Osteoblast (primary cell): ENCODE data around the gene DNAH6. TPM values are rescaled to one million over a fixed set of nuclear protein-coding genes. Genes with fewer than 3 reads are reported as not detected.

Source experiments
- DNase-seq: peaks from one replicate; pipeline ENCODE4 v3.0.0; 2011; ENCODE audit warnings: low spot score, mixed read lengths; ENCODE audit not compliant: insufficient read length; ENCODE audit errors: missing footprints
- H2AFZ ChIP-seq: 2 replicates; pipeline ENCODE4 v1.6.0; 2011; ENCODE audit warnings: mild to moderate bottlenecking, low read length
- H3K27ac ChIP-seq: 2 replicates; pipeline ENCODE4 v1.5.1; 2011; ENCODE audit warnings: mild to moderate bottlenecking, low read depth, low read length, moderate library complexity
- H3K27me3 ChIP-seq: 2 replicates; pipeline ENCODE4 v1.6.0; 2012; ENCODE audit warnings: mild to moderate bottlenecking, control low read depth, inconsistent platforms, low read length, moderate library complexity; ENCODE audit not compliant: insufficient read depth
- H3K36me3 ChIP-seq: 2 replicates; pipeline ENCODE4 v1.5.1; 2011; ENCODE audit warnings: mild to moderate bottlenecking, low read length, control low read depth, moderate library complexity; ENCODE audit not compliant: insufficient read depth
- H3K4me1 ChIP-seq: 2 replicates; pipeline ENCODE4 v1.5.1; 2011; ENCODE audit warnings: mild to moderate bottlenecking, low read length, control low read depth, moderate library complexity; ENCODE audit not compliant: insufficient read depth
- H3K4me2 ChIP-seq: 2 replicates; pipeline ENCODE4 v1.6.0; 2011; ENCODE audit warnings: mild to moderate bottlenecking, low read length; ENCODE audit not compliant: insufficient read depth
- H3K4me3 ChIP-seq: fragments of 200-600 bp; sonication (generic); 3 replicates; pipeline ENCODE4 v1.5.1; 2012; ENCODE audit warnings: mild to moderate bottlenecking, low read length, inconsistent platforms; ENCODE audit not compliant: insufficient read depth
- H3K79me2 ChIP-seq: 2 replicates; pipeline ENCODE4 v1.6.0; 2012; ENCODE audit warnings: mild to moderate bottlenecking, low read length, control low read depth, inconsistent platforms; ENCODE audit not compliant: insufficient read depth
- H3K9me3 ChIP-seq: 2 replicates; pipeline ENCODE4 v1.5.1; 2011; ENCODE audit warnings: low read depth, low read length, control low read depth
- H4K20me1 ChIP-seq: 2 replicates; pipeline ENCODE4 v1.6.0; 2012; ENCODE audit warnings: mild to moderate bottlenecking, low read length, control low read depth; ENCODE audit not compliant: insufficient read depth
- total RNA-seq: library from RNA; depleted of rRNA; stranded (reverse); fragments of >200 nt; gene quantifications from 2 replicates; pipeline ENCODE4 v1.2.3, GENCODE V29; 2012
- TF ChIP-seq, protein P1 (sequence below): IDR thresholded peaks from 2 replicates; pipeline ENCODE4 v1.5.1; 2011; ENCODE audit warnings: mild to moderate bottlenecking, low read depth, low read length, moderate library complexity; ENCODE audit errors: extremely low read depth

The DNAH6 gene
- total RNA-seq, 1 donor: 0.36 TPM

DNA sequence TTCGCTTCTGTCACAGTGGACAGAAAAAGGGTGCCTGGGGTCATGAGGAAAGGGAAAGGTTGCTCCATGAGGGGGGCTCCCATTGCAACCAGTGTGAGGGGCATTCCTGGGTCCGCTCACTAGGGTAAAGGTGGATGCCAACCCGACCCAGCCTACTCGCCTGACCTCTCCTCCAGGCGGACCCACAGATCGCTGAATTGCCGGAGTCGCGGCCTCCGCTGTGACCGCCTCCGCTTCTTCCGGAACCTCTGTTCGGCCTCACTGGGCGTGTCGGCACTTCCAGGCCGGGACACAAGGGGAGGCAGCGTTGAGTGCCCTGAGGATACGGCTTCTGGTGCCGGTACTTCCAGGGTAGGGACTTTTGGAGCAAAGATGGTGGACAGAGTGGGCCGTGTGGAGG lies 307.5 kb downstream of the DNAH6 start:
- TF ChIP-seq, protein P1, sequence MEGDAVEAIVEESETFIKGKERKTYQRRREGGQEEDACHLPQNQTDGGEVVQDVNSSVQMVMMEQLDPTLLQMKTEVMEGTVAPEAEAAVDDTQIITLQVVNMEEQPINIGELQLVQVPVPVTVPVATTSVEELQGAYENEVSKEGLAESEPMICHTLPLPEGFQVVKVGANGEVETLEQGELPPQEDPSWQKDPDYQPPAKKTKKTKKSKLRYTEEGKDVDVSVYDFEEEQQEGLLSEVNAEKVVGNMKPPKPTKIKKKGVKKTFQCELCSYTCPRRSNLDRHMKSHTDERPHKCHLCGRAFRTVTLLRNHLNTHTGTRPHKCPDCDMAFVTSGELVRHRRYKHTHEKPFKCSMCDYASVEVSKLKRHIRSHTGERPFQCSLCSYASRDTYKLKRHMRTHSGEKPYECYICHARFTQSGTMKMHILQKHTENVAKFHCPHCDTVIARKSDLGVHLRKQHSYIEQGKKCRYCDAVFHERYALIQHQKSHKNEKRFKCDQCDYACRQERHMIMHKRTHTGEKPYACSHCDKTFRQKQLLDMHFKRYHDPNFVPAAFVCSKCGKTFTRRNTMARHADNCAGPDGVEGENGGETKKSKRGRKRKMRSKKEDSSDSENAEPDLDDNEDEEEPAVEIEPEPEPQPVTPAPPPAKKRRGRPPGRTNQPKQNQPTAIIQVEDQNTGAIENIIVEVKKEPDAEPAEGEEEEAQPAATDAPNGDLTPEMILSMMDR: no peak
- H3K4me2 ChIP-seq: no peak overlapping the region
- H3K36me3 ChIP-seq: no peaks in the 10 kb centered on the region
- H2AFZ ChIP-seq: no peak overlapping the region
- no peaks in the 10 kb centered on the region for H3K4me1 ChIP-seq
- H4K20me1 ChIP-seq: no peaks in the 10 kb centered on the region
- no peak overlapping the region for H3K4me3 ChIP-seq
- DNase-seq: no peak
- H3K27me3 ChIP-seq: no peaks in the 10 kb centered on the region
- no peaks in the 10 kb centered on the region for H3K9me3 ChIP-seq
- H3K27ac ChIP-seq: no peak overlapping the region
- H3K79me2 ChIP-seq: no peaks in the 10 kb centered on the region

DNA sequence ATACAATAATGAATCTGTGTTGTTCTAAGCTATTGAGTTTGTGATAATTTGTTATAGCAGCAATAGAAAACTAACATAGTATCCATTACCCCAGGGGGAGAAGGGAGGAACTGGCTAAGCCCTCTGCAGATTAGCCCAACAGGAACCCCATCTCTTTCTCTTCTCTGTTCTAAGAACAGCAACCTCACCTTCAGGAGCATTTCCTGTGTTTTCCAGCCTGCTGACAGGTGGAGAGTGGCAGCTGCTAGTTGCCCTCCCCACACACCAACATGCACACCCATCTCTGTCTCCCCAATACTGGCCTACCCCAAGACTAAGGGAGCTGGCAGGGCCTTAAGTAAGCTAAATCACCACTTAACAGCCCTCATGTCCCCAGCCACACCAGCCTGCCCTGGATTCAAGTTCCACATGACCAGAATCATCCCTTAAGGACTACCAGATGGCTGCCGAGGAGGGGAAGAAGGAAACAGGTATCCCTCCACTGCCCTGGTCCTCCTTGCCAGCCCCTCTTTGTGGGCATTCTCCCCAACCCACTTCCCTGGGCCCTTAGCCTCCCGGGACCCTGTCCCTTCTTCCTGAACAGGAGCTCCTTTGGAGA lies 311.8 kb downstream of the DNAH6 start:
- Histone ChIP-seq H3K4me1 (no peaks in the 10 kb centered on the region), H3K36me3 (no peaks in the 10 kb centered on the region), H2AFZ (no peak overlapping the region), H4K20me1 (no peaks in the 10 kb centered on the region), H3K9me3 (no peaks in the 10 kb centered on the region), H3K27ac (no peak overlapping the region), H3K4me3 (no peak overlapping the region), H3K4me2 (no peak overlapping the region), H3K79me2 (no peaks in the 10 kb centered on the region), H3K27me3 (no peaks in the 10 kb centered on the region)
- no peak for DNase-seq
- TF ChIP-seq, protein P1: no peak

GRCh38 chr2:84829693-84830092 lies 313.4 kb downstream of the DNAH6 start:
- no peaks in the 10 kb centered on the region for H3K4me1 ChIP-seq
- H4K20me1 ChIP-seq: no peaks in the 10 kb centered on the region
- H3K4me3 ChIP-seq: no peak overlapping the region
- TF ChIP-seq, protein P1: no peak
- no peaks in the 10 kb centered on the region for H3K9me3 ChIP-seq
- no peaks in the 10 kb centered on the region for H3K79me2 ChIP-seq
- DNase-seq: no peak
- H3K4me2 ChIP-seq: no peak overlapping the region
- H2AFZ ChIP-seq: no peak overlapping the region
- H3K27ac ChIP-seq: no peak overlapping the region
- H3K27me3 ChIP-seq: no peaks in the 10 kb centered on the region
- no peaks in the 10 kb centered on the region for H3K36me3 ChIP-seq

- no peaks in the 10 kb centered on the region for H3K36me3 ChIP-seq
- H4K20me1 ChIP-seq: no peaks in the 10 kb centered on the region
- TF ChIP-seq, protein P1: no peak
- H3K9me3 ChIP-seq: no peaks in the 10 kb centered on the region
- no peak for DNase-seq
- H3K27ac ChIP-seq: no peak overlapping the region
- H3K27me3 ChIP-seq: no peaks in the 10 kb centered on the region
- no peak overlapping the region for H3K4me2 ChIP-seq
- H3K79me2 ChIP-seq: no peaks in the 10 kb centered on the region
- no peak overlapping the region for H2AFZ ChIP-seq
- no peak overlapping the region for H3K4me3 ChIP-seq
- no peaks in the 10 kb centered on the region for H3K4me1 ChIP-seq
Measured at GRCh38 chr2:84830095-84830494, 313.8 kb downstream of the DNAH6 start.
